IMR-90 (cell line): Measurements from ENCODE around the gene RLN3. TPM values are rescaled to one million over a fixed set of nuclear protein-coding genes. Genes with fewer than 3 reads are reported as not detected.

ENCODE experiments used
- ATAC-seq: fragments of 200-7000 bp; cut with Tn5 transposase; 2 replicates; pipeline ENCODE4 v1.9.1; 2020; ENCODE audit warnings: low read depth, mild to moderate bottlenecking, moderate library complexity
- BruUV-seq: library from RNA; stranded (reverse); fragments of 400-500 nt; replicated peaks from 2 replicates; lab custom pipeline; 2021; lab: Mats Ljungman, UMichigan
- CTCF ChIA-PET: fragments of 300-600 bp; formaldehyde crosslinking; extraction: SDS; loops from one replicate; lab custom pipeline; 2021; ENCODE audit warnings: antibody characterized with exemption; lab: Yijun Ruan, JAX
- POLR2A ChIA-PET: fragments of 300-600 bp; sonication (Branson Sonifier 250); formaldehyde crosslinking; loops from one replicate; lab custom pipeline; 2022; ENCODE audit warnings: antibody characterized with exemption; ENCODE audit not compliant: unreplicated experiment; lab: Charles Lee
- DNase-seq: peaks from one replicate; pipeline ENCODE4 v3.0.0; 2013
- H2AFZ ChIP-seq: replicated peaks from 2 replicates; pipeline ENCODE3; 2013; ENCODE audit warnings: low read length, mild to moderate bottlenecking; ENCODE audit not compliant: poor library complexity
- H2AK5ac ChIP-seq: 2 replicates; pipeline ENCODE4 v1.6.1; 2013; ENCODE audit warnings: low read depth, low read length, inconsistent platforms
- H2AK9ac ChIP-seq: replicated peaks from 2 replicates; pipeline ENCODE3; 2013; ENCODE audit warnings: mild to moderate bottlenecking, low read depth, low read length, moderate library complexity; ENCODE audit not compliant: poor library complexity
- H2BK120ac ChIP-seq: 2 replicates; pipeline ENCODE4 v1.6.1; 2013; ENCODE audit warnings: low read depth, low read length, inconsistent platforms
- H2BK15ac ChIP-seq: 3 replicates; pipeline ENCODE4 v1.6.1; 2013; ENCODE audit warnings: low read depth, low read length, inconsistent platforms
- H2BK20ac ChIP-seq: 2 replicates; pipeline ENCODE4 v1.6.1; 2013; ENCODE audit warnings: low read depth, mild to moderate bottlenecking, inconsistent platforms, low read length, moderate library complexity
- H2BK5ac ChIP-seq: 2 replicates; pipeline ENCODE4 v1.6.1; 2013; ENCODE audit warnings: mild to moderate bottlenecking, low read depth, low read length, inconsistent platforms; ENCODE audit not compliant: poor library complexity, severe bottlenecking
- H3K14ac ChIP-seq: replicated peaks from 2 replicates; pipeline ENCODE4 v1.6.1; 2013; ENCODE audit warnings: low read depth, low read length, inconsistent platforms
- H3K18ac ChIP-seq: 2 replicates; pipeline ENCODE4 v1.6.1; 2013; ENCODE audit warnings: low read depth, low read length, control low read depth
- H3K23ac ChIP-seq: 2 replicates; pipeline ENCODE4 v1.6.1; 2013; ENCODE audit warnings: low read depth, low read length, inconsistent platforms
- H3K27ac ChIP-seq: 2 replicates; pipeline ENCODE4 v1.5.1; 2013; ENCODE audit warnings: mild to moderate bottlenecking, control low read depth, low read length; ENCODE audit not compliant: insufficient read depth
- H3K27me3 ChIP-seq: 2 replicates; pipeline ENCODE4 v1.6.1; 2013; ENCODE audit warnings: low read length; ENCODE audit not compliant: control insufficient read depth, insufficient read depth
- H3K36me3 ChIP-seq: 2 replicates; pipeline ENCODE4 v1.6.1; 2013; ENCODE audit warnings: low read length, mixed read lengths; ENCODE audit not compliant: control insufficient read depth, insufficient read depth
- H3K4ac ChIP-seq: 2 replicates; pipeline ENCODE4 v1.6.1; 2013; ENCODE audit warnings: low read depth, low read length, inconsistent platforms
- H3K4me1 ChIP-seq: 2 replicates; pipeline ENCODE4 v1.6.1; 2013; ENCODE audit warnings: low read length, mixed read lengths; ENCODE audit not compliant: control insufficient read depth, insufficient read depth
- H3K4me2 ChIP-seq: 2 replicates; pipeline ENCODE4 v1.6.1; 2013; ENCODE audit warnings: low read depth, mild to moderate bottlenecking, control low read depth, low read length, moderate library complexity
- H3K4me3 ChIP-seq: 2 replicates; pipeline ENCODE4 v1.5.1; 2013; ENCODE audit warnings: low read depth, mild to moderate bottlenecking, control low read depth, low read length, moderate library complexity; ENCODE audit not compliant: insufficient read depth
- H3K56ac ChIP-seq: 2 replicates; pipeline ENCODE4 v1.6.1; 2013; ENCODE audit warnings: low read length, inconsistent platforms; ENCODE audit not compliant: insufficient read depth; ENCODE audit errors: extremely low read depth
- H3K79me1 ChIP-seq, 2 experiments: 2 replicates each; pipeline ENCODE4 v1.6.1; 2013; ENCODE audit warnings: low read length in 2 of 2, inconsistent platforms in 1 of 2, low read depth in 1 of 2
- H3K9ac ChIP-seq: 2 replicates; pipeline ENCODE4 v1.6.1; 2013; ENCODE audit warnings: low read depth, low read length, control low read depth
- H3K9me1 ChIP-seq: 2 replicates; pipeline ENCODE4 v1.6.1; 2013; ENCODE audit warnings: low read length, inconsistent platforms; ENCODE audit not compliant: insufficient read depth
- H3K9me3 ChIP-seq: 2 replicates; pipeline ENCODE4 v1.6.1; 2013; ENCODE audit warnings: low read length; ENCODE audit not compliant: control insufficient read depth, insufficient read depth
- H4K20me1 ChIP-seq: 2 replicates; pipeline ENCODE4 v1.6.1; 2013; ENCODE audit warnings: low read length, inconsistent platforms; ENCODE audit not compliant: insufficient read depth
- H4K5ac ChIP-seq: 2 replicates; pipeline ENCODE4 v1.6.1; 2013; ENCODE audit warnings: mild to moderate bottlenecking, low read depth, low read length, control low read depth
- H4K8ac ChIP-seq, 2 experiments: 2 replicates each; pipeline ENCODE4 v1.6.1; 2013; ENCODE audit warnings: low read depth in 2 of 2, low read length in 2 of 2, control low read depth in 1 of 2, inconsistent platforms in 1 of 2
- H4K91ac ChIP-seq: 2 replicates; pipeline ENCODE4 v1.6.1; 2013; ENCODE audit warnings: low read depth, low read length, inconsistent platforms; ENCODE audit not compliant: insufficient read depth
- BHLHE40 ChIP-seq: fragments of 150-350 bp; IDR thresholded peaks from 2 replicates; pipeline ENCODE4 v1.6.1; 2016; ENCODE audit warnings: mild to moderate bottlenecking, low read depth, low read length
- CEBPB ChIP-seq: IDR thresholded peaks from 2 replicates; pipeline ENCODE4 v1.6.1; 2012; ENCODE audit warnings: low read depth, low read length, improper control_type of control experiment
- CHD1 ChIP-seq: IDR thresholded peaks from 2 replicates; pipeline ENCODE4 v1.6.1; 2012; ENCODE audit warnings: low read depth, low read length, improper control_type of control experiment
- CTCF ChIP-seq: conservative IDR thresholded peaks from 2 replicates; pipeline ENCODE4 v1.5.1; 2012; ENCODE audit warnings: mild to moderate bottlenecking, low read depth, low read length, improper control_type of control experiment
- FOS ChIP-seq: fragments of 150-350 bp; IDR thresholded peaks from 2 replicates; pipeline ENCODE4 v1.6.1; 2016; ENCODE audit warnings: low read depth, low read length
- MAFK ChIP-seq: IDR thresholded peaks from 2 replicates; pipeline ENCODE4 v1.6.1; 2012; ENCODE audit warnings: low read depth, low read length, improper control_type of control experiment
- MAZ ChIP-seq: IDR thresholded peaks from 2 replicates; pipeline ENCODE4 v1.6.1; 2012; ENCODE audit warnings: low read depth, mild to moderate bottlenecking, low read length, improper control_type of control experiment, moderate library complexity, borderline replicate concordance
- MXI1 ChIP-seq: IDR thresholded peaks from 2 replicates; pipeline ENCODE4 v1.6.1; 2012; ENCODE audit warnings: low read depth, mild to moderate bottlenecking, low read length, moderate library complexity, borderline replicate concordance
- NFE2L2 ChIP-seq: fragments of 150-350 bp; IDR thresholded peaks from 2 replicates; pipeline ENCODE4 v1.6.1; 2016; ENCODE audit warnings: low read depth, mild to moderate bottlenecking, low read length
- POLR2A ChIP-seq: IDR thresholded peaks from 2 replicates; pipeline ENCODE4 v1.6.1; 2012; ENCODE audit warnings: mild to moderate bottlenecking, low read depth, low read length
- RAD21 ChIP-seq: IDR thresholded peaks from 2 replicates; pipeline ENCODE4 v1.6.1; 2012; ENCODE audit warnings: low read length, improper control_type of control experiment
- RCOR1 ChIP-seq: IDR thresholded peaks from 2 replicates; pipeline ENCODE4 v1.6.1; 2012; ENCODE audit warnings: mild to moderate bottlenecking, low read length, improper control_type of control experiment; ENCODE audit not compliant: insufficient replicate concordance
- RFX5 ChIP-seq: IDR thresholded peaks from 2 replicates; pipeline ENCODE4 v1.8.0; 2012; ENCODE audit warnings: low read depth, mild to moderate bottlenecking, low read length, moderate library complexity
- SMC3 ChIP-seq: fragments of 150-350 bp; IDR thresholded peaks from 2 replicates; pipeline ENCODE4 v1.6.1; 2016; ENCODE audit warnings: low read depth, mild to moderate bottlenecking, antibody characterized with exemption, low read length, moderate library complexity
- USF2 ChIP-seq: fragments of 150-350 bp; IDR thresholded peaks from 2 replicates; pipeline ENCODE4 v1.6.1; 2017; ENCODE audit warnings: mild to moderate bottlenecking, antibody characterized with exemption, low read length, low read depth
- WGBS, 2 experiments: methylation state at CpG; one replicate each; pipeline versions ENCODE4 v1.1.5 to v1.1.7; 2013; ENCODE audit warnings: missing lambda C conversion rate in 2 of 2; ENCODE audit not compliant: insufficient read length in 1 of 2; ENCODE audit errors: extremely low coverage in 2 of 2; 5-methylcytosine and 5-hydroxymethylcytosine counted together
- dilution Hi-C: fragments of 300-500 bp; cut with HindIII; formaldehyde crosslinking; loops from one replicate; pipeline ENCODE4 v1.14.3; 2018; ENCODE audit warnings: low sequenced_read_pairs; ENCODE audit not compliant: unreplicated experiment
- in situ Hi-C: fragments of 300-500 bp; cut with MboI; formaldehyde crosslinking; loops from 3 replicates; pipeline ENCODE4 v1.14.3; 2019; ENCODE audit warnings: low sequenced_read_pairs, inconsistent platforms, mixed read lengths
- intact Hi-C: fragments of 100-400 bp; cut with micrococcal nuclease; formaldehyde crosslinking; loops from 2 replicates; pipeline ENCODE4 v1.10.0; 2022
- polyA plus RNA-seq, 3 experiments: library from polyadenylated mRNA; depleted of rRNA; stranded (reverse); fragments of >200 nt; gene quantifications; 2 replicates each; pipeline ENCODE4 v1.2.3, GENCODE V29; 2012; ENCODE audit warnings: low replicate concordance in 1 of 3
- total RNA-seq: library from RNA; depleted of rRNA; stranded (reverse); fragments of >200 nt; gene quantifications from 2 replicates; pipeline ENCODE4 v1.2.3, GENCODE V29; 2012

The RLN3 gene
- total and polyA plus RNA-seq, 2 of the 4 experiments (the other 2 are of a cell fraction) = not detected

- H3K18ac ChIP-seq = no peak overlapping the region
- no peak overlapping the region for H2AK5ac ChIP-seq
- CTCF ChIA-PET = no interaction called here
- no peak overlapping the region for H2BK120ac ChIP-seq
- H3K4me1 ChIP-seq = no peaks in the 10 kb centered on the region
- H3K79me1 ChIP-seq = no peaks in the 10 kb centered on the region
- no peak overlapping the region for H2BK20ac ChIP-seq
- no peak overlapping the region for H3K4ac ChIP-seq
- POLR2A ChIA-PET = no interaction called here
- H3K9me1 ChIP-seq = no peaks in the 10 kb centered on the region
- H2AK9ac ChIP-seq = peak overlapping the region; percentile 16
- H4K5ac ChIP-seq = no peak overlapping the region
- H3K9me3 ChIP-seq = no peaks in the 10 kb centered on the region
- intact Hi-C loops (no loop called here), dilution Hi-C loops (no loop called here), in situ Hi-C loops (no loop called here)
- DNase-seq = no peak
- no peak overlapping the region for H2BK5ac ChIP-seq
- H2BK15ac ChIP-seq = no peak overlapping the region
- no peak; the same call in none of the 2 replicates for ATAC-seq
- BruUV-seq = no TSS peak
- no peak overlapping the region for H3K4me2 ChIP-seq
- H3K23ac ChIP-seq = no peak overlapping the region
- H3K27me3 ChIP-seq = no peaks in the 10 kb centered on the region
- H4K20me1 ChIP-seq = no peaks in the 10 kb centered on the region
- no peak overlapping the region for H3K9ac ChIP-seq
- no peak overlapping the region for H3K27ac ChIP-seq
- H3K56ac ChIP-seq = no peak overlapping the region
- H2AFZ ChIP-seq = peak overlapping the region; percentile 58
- no peak overlapping the region for H4K8ac ChIP-seq
- H4K91ac ChIP-seq = no peak overlapping the region
- no peak overlapping the region for H3K14ac ChIP-seq
- WGBS, 2 experiments = 30% methylated on average over 17 of the region's 74 CpGs; no CpG with 5 or more reads in 1 of the 2 experiments
- peaks cover 12% of the 10 kb centered on the region; the same call in 1 of the 2 replicates for H3K36me3 ChIP-seq
- H3K4me3 ChIP-seq = no peak overlapping the region
- no peak for TF ChIP-seq CEBPB
- no peak for TF ChIP-seq CTCF
- no peak for TF ChIP-seq BHLHE40
- TF ChIP-seq USF2 = no peak
- TF ChIP-seq RFX5 = no peak
- no peak for TF ChIP-seq MAZ
- no peak for TF ChIP-seq NFE2L2
- no peak for TF ChIP-seq POLR2A
- no peak for TF ChIP-seq MAFK
- no peak for TF ChIP-seq MXI1
- TF ChIP-seq FOS = no peak
- no peak for TF ChIP-seq CHD1
- TF ChIP-seq RAD21 = no peak
- TF ChIP-seq SMC3 = no peak
- no peak for TF ChIP-seq RCOR1
Observed at GRCh38 chr19:13978351-13979243, 49.4 kb upstream of the RLN3 start.
